HG03342 (cell line): Measurements from ENCODE around the gene ENDOV.

Experiments used
- ATAC-seq: cut with Tn5 transposase; IDR thresholded peaks from one replicate; pipeline ENCODE4 v1.9.1; 2021; ENCODE audit warnings: mild to moderate bottlenecking, moderate library complexity; ENCODE audit not compliant: unreplicated experiment

ENDOV gene

GRCh38 chr17:80414803-80415625, at the start of gene ENDOV:
Gene ENDOV (plus strand): TSS chr17:80415167. CDS start chr17:80415195, 28 bp downstream.
- ATAC-seq: peak; percentile 93

GRCh38 chr17:80365983-80366382, 49.0 kb upstream of the ENDOV start:
- ATAC-seq: no peak

DNA sequence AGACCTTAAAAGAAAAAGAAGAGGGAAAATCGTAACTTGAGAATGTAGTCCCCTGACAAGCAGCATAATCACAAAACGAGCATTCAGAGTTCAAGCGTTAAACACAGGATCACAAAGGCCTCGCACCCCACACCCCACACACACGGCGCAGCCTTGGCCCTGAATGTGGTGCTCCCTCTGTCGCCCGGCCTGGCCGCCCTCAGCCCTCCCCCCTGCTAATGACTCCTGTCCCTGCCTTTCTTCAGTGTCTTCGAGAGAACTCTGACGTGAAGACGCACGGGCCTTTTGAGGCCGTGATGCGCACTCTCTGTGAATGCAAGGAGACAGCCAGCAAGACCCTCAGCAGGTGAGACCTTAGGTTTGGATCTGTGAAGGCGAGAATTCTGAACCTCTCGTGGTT, 47.5 kb upstream of the ENDOV start:
- no peak for ATAC-seq

DNA sequence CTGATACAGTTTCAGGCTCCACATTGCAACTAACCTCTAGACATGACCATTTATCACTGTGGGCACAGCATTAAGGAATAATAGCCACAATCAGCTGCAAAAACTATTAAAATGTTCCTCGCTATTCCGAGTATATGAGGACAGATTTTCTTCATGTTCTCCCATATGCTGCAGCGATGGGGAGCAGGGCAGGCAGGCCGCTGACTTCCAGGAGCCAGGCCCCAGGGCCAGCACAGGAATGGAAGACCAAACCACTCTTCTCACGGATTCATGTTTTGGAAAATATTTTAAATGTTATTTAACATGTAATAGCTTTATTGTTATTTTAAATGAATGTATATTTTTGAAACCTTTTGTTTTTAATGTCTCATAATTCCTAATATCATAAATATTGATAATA, 43.8 kb upstream of the ENDOV start:
- ATAC-seq: no peak

DNA sequence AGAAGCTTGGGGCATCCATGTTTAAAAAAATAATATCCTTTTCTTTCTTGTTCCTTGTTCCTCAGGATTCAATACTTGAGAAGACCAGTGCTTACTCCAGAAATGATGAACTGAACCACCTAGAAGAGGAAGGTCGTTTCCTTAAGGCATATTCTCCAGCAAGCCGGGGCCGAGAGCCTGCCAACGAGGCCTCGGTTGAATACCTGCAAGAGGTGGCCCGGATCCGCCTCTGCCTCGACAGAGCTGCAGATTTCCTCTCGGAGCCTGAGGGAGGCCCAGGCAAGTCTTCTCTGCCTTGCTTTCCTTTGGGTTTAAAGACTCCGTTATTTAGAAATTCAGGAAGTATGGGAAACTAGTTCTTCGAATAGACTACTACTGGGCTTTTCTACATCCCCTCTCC, 42.5 kb upstream of the ENDOV start:
- ATAC-seq: no peak

- no peak for ATAC-seq
Measured at GRCh38 chr17:80372922-80373570, 41.9 kb upstream of the ENDOV start.

- no peak for ATAC-seq
Measured at GRCh38 chr17:80374039-80374731, 40.8 kb upstream of the ENDOV start.

- no peak for ATAC-seq
Measured at GRCh38 chr17:80374732-80375585, 40.0 kb upstream of the ENDOV start.

DNA sequence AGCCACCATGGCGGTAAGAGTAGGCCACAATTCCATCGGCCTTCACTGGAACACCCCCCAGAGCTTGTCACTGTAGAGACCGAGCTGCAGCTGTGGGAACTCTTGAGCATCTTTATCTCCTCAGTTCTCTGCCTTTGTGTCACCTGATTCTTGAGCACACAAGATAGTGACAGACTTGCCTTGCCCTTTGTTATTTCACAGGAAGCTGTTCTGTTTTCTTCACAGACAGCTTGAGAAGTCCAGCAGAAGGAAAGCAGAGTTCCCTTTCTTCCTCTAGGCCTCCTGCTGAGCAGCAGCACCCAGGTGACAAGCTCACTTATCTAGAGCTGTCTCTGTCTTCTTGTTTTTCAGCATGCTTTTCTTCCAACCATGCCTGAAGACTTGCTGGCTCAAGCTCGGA, 38.4 kb upstream of the ENDOV start:
- no peak for ATAC-seq

GRCh38 chr17:80377798-80378197, 37.2 kb upstream of the ENDOV start:
- no peak for ATAC-seq

DNA sequence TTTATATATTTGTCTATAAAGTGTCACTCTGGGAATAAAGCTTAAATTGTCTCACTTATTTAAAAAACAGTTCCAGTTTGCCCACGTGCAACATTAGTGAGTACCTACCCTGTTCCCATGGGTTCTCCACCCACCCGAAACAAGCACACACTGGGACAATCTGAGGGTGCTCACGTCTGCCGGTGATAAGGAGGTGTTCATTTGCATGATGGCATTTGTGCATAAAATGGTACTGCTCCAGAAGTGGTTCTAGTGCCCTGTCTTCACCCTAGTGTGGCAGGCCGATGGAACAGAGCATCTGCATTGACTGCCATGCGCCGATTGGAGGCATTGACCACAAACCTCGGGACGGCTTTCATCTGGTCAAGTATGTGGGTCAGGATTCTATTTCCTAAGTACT, 35.6 kb upstream of the ENDOV start:
- ATAC-seq: no peak

- ATAC-seq: no peak
Measured at GRCh38 chr17:80380068-80380467, 34.9 kb upstream of the ENDOV start.

GRCh38 chr17:80380555-80381002, 34.4 kb upstream of the ENDOV start:
- no peak for ATAC-seq

DNA sequence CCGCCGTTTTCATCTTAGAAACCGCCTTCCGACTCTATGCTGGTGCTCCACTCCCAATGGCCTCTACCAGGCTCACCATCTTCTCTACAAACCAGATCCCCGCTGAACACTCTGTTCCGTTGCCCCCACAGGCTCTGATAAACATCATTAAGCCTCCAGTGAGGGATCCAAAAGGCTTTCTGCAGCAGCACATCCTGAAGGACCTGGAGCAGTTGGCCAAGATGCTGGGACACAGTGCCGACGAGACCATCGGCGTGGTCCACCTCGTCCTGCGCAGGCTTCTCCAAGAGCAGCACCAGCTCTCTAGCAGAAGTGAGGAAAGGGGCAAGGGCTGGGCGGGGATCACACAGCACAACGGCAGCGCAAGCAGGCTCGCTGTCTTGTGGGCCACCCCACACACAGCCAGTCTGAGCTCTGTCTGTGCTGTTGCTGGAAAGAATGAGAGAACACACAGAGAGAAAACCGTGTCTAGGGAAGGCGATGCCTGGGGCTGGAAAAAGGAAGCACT, 33.5 kb upstream of the ENDOV start:
- ATAC-seq: no peak

DNA sequence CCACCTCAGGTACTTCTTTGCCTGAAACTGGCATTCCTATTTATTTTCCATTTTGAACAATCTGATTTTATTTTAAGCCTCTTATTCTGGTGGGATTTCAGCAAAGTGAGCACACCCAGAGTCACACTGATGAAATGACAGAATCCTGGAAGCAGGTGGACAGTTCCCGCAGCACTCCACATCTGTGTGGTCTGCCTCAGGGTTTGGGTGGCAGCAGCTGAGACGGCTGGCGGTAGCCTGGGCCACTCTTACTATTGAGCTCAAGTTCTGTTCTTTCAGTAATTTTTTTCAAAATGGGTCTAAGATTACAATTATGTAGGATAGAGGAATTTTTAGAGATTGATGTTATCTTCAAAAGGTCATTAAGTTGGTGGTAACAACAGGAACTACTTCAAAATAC, 32.5 kb upstream of the ENDOV start:
- ATAC-seq: no peak

GRCh38 chr17:80382956-80383355, 32.0 kb upstream of the ENDOV start:
- no peak for ATAC-seq

DNA sequence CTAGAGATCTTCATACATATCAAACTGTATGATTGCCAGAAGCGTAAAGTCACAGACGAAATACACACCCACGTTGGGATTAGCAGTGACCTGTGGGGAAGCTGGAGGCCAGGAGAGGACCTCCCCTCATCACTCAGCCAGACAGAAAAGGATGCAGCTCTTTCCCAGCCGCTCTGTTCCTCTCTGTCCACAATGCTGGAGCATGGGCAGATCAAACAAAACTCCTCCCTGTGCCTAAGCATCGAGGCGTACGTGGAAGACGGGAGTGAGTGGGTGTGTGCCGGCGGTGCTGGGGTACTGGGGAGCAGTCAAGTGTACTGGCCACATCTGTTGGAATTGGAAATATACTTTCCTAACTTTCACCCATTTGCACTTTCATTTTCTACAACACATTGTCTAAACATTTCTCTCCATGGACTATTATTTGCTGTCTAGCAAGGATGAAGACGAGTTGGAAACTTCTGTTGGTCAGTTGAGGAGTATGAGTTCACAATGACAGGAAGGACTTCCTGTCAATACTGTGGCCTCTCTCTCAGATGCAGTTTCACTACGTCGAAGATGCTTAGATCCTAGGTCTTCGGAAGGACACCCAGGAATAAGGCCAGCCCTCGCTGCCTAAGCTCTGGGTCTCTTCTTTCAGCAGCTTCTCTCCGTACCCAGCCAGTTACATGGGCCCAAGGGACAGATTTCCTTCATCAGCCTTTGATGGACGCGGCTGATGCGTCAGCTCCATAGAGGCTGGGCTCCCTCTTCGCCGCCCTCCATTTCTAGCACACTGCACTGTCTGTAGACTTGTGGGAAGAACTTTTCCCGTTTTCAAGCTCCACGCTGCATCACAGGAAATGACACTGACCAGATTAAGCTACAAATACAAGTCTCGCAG, 30.6 kb upstream of the ENDOV start:
- ATAC-seq: no peak

GRCh38 chr17:80385046-80385445, 29.9 kb upstream of the ENDOV start:
- ATAC-seq: no peak

DNA sequence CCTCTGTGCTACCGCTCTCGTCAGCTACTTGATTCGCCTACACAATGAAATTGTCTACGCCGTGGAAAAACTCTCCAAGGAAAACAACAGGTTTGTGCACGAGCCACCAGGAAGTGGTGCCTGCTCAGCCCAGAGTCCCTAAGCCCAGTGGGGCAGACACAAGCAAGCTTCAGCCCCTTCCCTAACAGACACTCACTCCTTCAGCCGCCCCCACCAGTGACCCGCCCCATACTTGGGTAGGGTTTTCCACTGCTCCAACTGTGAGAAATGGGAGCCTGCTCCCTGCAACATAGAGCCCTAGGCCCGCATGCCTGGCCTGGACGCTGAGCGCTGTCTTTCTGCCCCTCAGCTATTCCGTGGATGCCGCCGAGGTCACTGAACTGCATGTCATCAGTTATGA, 28.6 kb upstream of the ENDOV start:
- ATAC-seq: no peak

- ATAC-seq: no peak
Measured at GRCh38 chr17:80387071-80387470, 27.9 kb upstream of the ENDOV start.
